ENCODE results near the gene COG3.

COG3 gene

GRCh38 chr13:45575830-45576180 lies 111.1 kb downstream of the COG3 start:
- FAIRE-seq (no peak), DNase-seq (ENCODE audit: insufficient read length, low spot score) (no peak)
- no peak for TF ChIP-seq POLR2A (IDR thresholded peaks at IDR 0.05; ENCODE audit: low read depth, low read length)

- DNase-seq (ENCODE audit: insufficient read length, low spot score) (no peak), FAIRE-seq (no peak)
- no peak for TF ChIP-seq POLR2A (IDR thresholded peaks at IDR 0.05; ENCODE audit: low read depth, low read length)
These were observed 111.7 kb downstream of the COG3 start for GRCh38 chr13:45576466-45576865.

- DNase-seq (ENCODE audit: insufficient read length, low spot score) (no peak), FAIRE-seq (no peak)
- TF ChIP-seq POLR2A (IDR thresholded peaks at IDR 0.05; ENCODE audit: low read depth, low read length): no peak
These were observed 117.8 kb downstream of the COG3 start for GRCh38 chr13:45582408-45583076.

- no peak for TF ChIP-seq POLR2A (IDR thresholded peaks at IDR 0.05; ENCODE audit: low read depth, low read length)
- DNase-seq (ENCODE audit: insufficient read length, low spot score) (no peak), FAIRE-seq (no peak)
These were observed 120.1 kb downstream of the COG3 start for GRCh38 chr13:45584816-45585215.

Data from H54 (cell line).